ENCODE measurements around the gene SDR42E2.
"Not testable (repeated sequence)": the region's sequence is repeated elsewhere in the genome, so short reads cannot be mapped to it uniquely, and the experiment has no call there.

The SDR42E2 gene

GRCh38 chr16:22195695-22196558 lies 33.6 kb downstream of the SDR42E2 start:
- peak overlapping the region; percentile 75 for H3K4me3 ChIP-seq (ENCODE audit: low read length)
- DNase-seq (ENCODE audit: low read depth): peak; percentile 86
- TF ChIP-seq CTCF (IDR thresholded peaks at IDR 0.05; ENCODE audit: insufficient read depth, low read depth, low read length, missing control alignments): peak; percentile 82

GRCh38 chr16:22196559-22197168 lies 34.4 kb downstream of the SDR42E2 start:
- peak overlapping the region; percentile 75 for H3K4me3 ChIP-seq (ENCODE audit: low read length)
- not testable (repeated sequence) for DNase-seq (ENCODE audit: low read depth)

GRCh38 chr16:22198547-22199293 lies 36.4 kb downstream of the SDR42E2 start:
- TF ChIP-seq CTCF (IDR thresholded peaks at IDR 0.05; ENCODE audit: insufficient read depth, low read depth, low read length, missing control alignments): no peak
- no peak overlapping the region for H3K4me3 ChIP-seq (ENCODE audit: low read length)
- peak; percentile 35 for DNase-seq (ENCODE audit: low read depth)

GRCh38 chr16:22202261-22202637 lies 39.9 kb downstream of the SDR42E2 start:
- no peak for DNase-seq (ENCODE audit: low read depth)
- no peak for TF ChIP-seq CTCF (IDR thresholded peaks at IDR 0.05; ENCODE audit: insufficient read depth, low read depth, low read length, missing control alignments)

GRCh38 chr16:22203091-22203490 lies 40.8 kb downstream of the SDR42E2 start:
- no peak for TF ChIP-seq CTCF (IDR thresholded peaks at IDR 0.05; ENCODE audit: insufficient read depth, low read depth, low read length, missing control alignments)
- DNase-seq (ENCODE audit: low read depth): no peak
- H3K4me3 ChIP-seq (ENCODE audit: low read length): no peak overlapping the region

More at GRCh38 chr16:22202261-22202637, 39.9 kb downstream of the SDR42E2 start:
- H3K4me3 ChIP-seq (ENCODE audit: low read length): no peak overlapping the region

GRCh38 chr16:22204091-22204655 lies 41.9 kb downstream of the SDR42E2 start:
- no peak for TF ChIP-seq CTCF (IDR thresholded peaks at IDR 0.05; ENCODE audit: insufficient read depth, low read depth, low read length, missing control alignments)
- no peak overlapping the region for H3K4me3 ChIP-seq (ENCODE audit: low read length)
- DNase-seq (ENCODE audit: low read depth): no peak

- peak overlapping the region; percentile 28 for H3K4me3 ChIP-seq (ENCODE audit: low read length)
- TF ChIP-seq CTCF (IDR thresholded peaks at IDR 0.05; ENCODE audit: insufficient read depth, low read depth, low read length, missing control alignments): no peak
- DNase-seq (ENCODE audit: low read depth): no peak
These were observed 43.3 kb downstream of the SDR42E2 start for GRCh38 chr16:22205577-22206012.
